Measurements from ENCODE around the gene RPS23. TPM values are rescaled to one million over a fixed set of nuclear protein-coding genes. Genes with fewer than 3 reads are reported as not detected.

Gene RPS23
- polyA plus RNA-seq, 1 experiment, result 2,222 TPM

DNA sequence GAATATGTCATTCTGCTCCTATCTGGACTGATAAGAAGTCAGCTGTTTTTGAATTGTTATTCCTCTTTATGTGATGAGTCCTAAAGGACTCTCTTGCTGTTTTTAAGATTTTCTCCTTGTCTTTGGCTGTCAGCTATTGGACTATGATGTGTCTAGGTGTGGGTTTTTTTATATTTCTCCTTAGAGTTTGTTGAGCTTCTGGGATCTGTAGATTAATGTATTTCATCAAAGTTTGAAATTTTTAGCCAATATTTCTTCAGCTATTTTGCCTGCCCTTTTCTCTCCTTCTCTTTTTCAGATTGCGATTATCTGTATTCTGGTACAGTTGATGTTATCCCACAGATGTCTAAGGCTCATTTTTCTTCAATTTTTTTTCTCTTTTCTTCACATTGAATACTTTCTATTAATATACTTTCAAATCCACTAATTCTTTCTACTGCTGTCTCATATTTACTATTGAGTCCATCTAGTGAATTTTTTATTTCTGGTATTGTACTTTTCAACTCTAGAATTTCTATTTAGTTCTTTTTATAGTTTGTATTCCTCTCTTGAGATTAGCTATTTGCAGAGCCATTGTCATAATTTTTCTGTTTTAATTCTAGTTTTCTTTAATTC lies 31.1 kb downstream of the RPS23 start:
- no peak overlapping the region for H3K4me3 ChIP-seq (ENCODE audit: low read depth, low read length)
- no peak for TF ChIP-seq CTCF (IDR thresholded peaks at IDR 0.05; ENCODE audit: insufficient read depth, low read depth, low read length)
- DNase-seq (ENCODE audit: low read depth), result no peak
- POLR2A ChIA-PET, result no interaction called here
- no peaks in the 10 kb centered on the region for H3K27me3 ChIP-seq (ENCODE audit: control insufficient read depth, insufficient read depth, low read length)
- CTCF ChIA-PET, result interaction anchor here (1.4 to 1.6 kb wide), 2 partner anchors 9 to 12 kb away, joined by 3 to 7 read pairs; no protein-coding TSS in a partner anchor
- no peaks in the 10 kb centered on the region for H3K36me3 ChIP-seq (ENCODE audit: control insufficient read depth, insufficient read depth, low read length)

GRCh38 chr5:82244854-82245635 lies 33.1 kb downstream of the RPS23 start:
- TF ChIP-seq CTCF (IDR thresholded peaks at IDR 0.05; ENCODE audit: insufficient read depth, low read depth, low read length), result no peak
- no peak overlapping the region for H3K4me3 ChIP-seq (ENCODE audit: low read depth, low read length)
- ChIA-PET CTCF (no interaction called here), POLR2A (no interaction called here)
- H3K36me3 ChIP-seq (ENCODE audit: control insufficient read depth, insufficient read depth, low read length), result no peaks in the 10 kb centered on the region
- H3K27me3 ChIP-seq (ENCODE audit: control insufficient read depth, insufficient read depth, low read length), result no peaks in the 10 kb centered on the region
- no peak for DNase-seq (ENCODE audit: low read depth)

DNA sequence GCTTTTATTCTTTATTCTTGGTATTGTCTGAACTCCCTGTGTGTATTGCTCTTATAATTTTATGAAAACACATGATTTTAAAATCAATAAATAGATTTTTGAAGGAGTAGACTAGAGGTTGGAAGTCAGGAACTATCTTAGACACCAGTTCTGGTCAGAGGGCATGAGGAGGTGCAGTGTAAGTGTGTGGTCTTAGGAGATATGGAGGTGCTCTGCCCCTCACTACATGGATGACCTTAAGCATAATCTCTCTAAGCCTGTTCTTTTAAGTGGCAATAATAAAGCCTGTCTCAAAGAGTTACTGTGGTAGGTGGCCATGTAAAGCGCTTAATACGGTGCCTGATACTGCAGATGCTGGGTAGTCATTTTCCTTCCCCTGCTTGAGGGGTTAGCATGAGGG lies 34.0 kb downstream of the RPS23 start:
- ChIA-PET POLR2A (no interaction called here), CTCF (interaction anchor here (1.2 to 1.5 kb wide), 2 partner anchors 15 to 16 kb away, joined by 3 to 6 read pairs; no protein-coding TSS in a partner anchor)
- no peak for TF ChIP-seq CTCF (IDR thresholded peaks at IDR 0.05; ENCODE audit: insufficient read depth, low read depth, low read length)
- H3K27me3 ChIP-seq (ENCODE audit: control insufficient read depth, insufficient read depth, low read length), result no peaks in the 10 kb centered on the region
- DNase-seq (ENCODE audit: low read depth), result no peak
- H3K4me3 ChIP-seq (ENCODE audit: low read depth, low read length), result no peak overlapping the region
- no peaks in the 10 kb centered on the region for H3K36me3 ChIP-seq (ENCODE audit: control insufficient read depth, insufficient read depth, low read length)

DNA sequence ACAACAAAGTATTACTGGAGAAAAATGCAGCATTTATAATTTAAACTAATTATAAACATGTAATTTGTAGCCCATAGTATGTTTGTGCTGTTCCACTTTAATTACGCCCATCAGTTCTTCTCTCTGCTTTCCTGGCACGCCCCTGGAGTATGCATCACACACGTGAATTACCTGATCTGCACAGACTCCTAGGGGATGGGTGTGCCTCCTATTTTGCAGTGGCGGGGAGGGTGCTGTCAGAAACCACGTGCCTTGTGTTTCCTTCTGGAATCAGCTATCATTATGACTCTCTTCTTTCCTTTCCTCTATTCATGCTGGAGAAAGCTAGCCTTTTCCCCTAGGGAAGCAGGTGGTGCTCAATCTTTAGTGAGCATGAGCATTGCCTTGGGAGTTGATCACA lies 43.3 kb downstream of the RPS23 start:
- H3K4me3 ChIP-seq (ENCODE audit: low read depth, low read length), result no peak overlapping the region
- no peaks in the 10 kb centered on the region for H3K36me3 ChIP-seq (ENCODE audit: control insufficient read depth, insufficient read depth, low read length)
- ChIA-PET CTCF (interaction anchor here (0.5 to 1.9 kb wide), 2 partner anchors 9 to 1692 kb away, joined by 3 to 11 read pairs; no protein-coding TSS in a partner anchor), POLR2A (no interaction called here)
- TF ChIP-seq CTCF (IDR thresholded peaks at IDR 0.05; ENCODE audit: insufficient read depth, low read depth, low read length), result no peak
- H3K27me3 ChIP-seq (ENCODE audit: control insufficient read depth, insufficient read depth, low read length), result no peaks in the 10 kb centered on the region
- DNase-seq (ENCODE audit: low read depth), result no peak

DNA sequence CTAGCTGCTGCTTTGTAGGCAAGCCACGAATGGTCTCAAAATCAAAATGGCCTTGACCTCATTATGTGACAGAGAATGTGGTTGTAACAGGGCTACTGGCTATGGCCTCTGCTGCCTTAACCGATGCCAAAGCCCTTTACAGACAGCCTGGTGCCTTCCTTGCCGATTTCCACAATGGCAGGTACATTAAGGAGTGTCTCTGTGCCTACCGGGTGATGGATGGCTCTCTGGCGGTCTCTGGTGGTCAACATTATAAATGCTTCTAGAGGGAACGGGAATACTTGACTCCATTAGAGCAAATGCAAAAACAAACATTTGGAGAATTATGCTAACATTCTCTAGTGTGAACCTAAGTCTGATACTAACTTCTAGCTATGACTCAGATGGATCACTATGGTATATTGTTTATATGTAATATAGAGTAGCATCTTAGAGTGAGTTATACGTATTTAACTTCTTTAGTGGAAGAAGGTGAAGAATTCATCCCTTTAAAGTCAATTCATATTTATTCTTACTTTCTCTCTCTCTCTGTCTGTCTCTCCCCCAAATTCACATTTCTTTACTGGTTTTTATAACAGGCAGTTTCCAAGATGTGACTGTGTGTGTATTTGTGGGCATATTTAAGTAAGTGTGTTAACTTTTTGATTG lies 52.5 kb downstream of the RPS23 start:
- CTCF ChIA-PET, result interaction anchor here (0.6 to 2.8 kb wide), 28 partner anchors 8 to 908 kb away, joined by 3 to 11 read pairs (median 4); no protein-coding TSS in a partner anchor
- DNase-seq (ENCODE audit: low read depth), result no peak
- POLR2A ChIA-PET, result no interaction called here
- no peaks in the 10 kb centered on the region for H3K27me3 ChIP-seq (ENCODE audit: control insufficient read depth, insufficient read depth, low read length)
- no peaks in the 10 kb centered on the region for H3K36me3 ChIP-seq (ENCODE audit: control insufficient read depth, insufficient read depth, low read length)
- TF ChIP-seq CTCF (IDR thresholded peaks at IDR 0.05; ENCODE audit: insufficient read depth, low read depth, low read length), result peak; percentile 79
- H3K4me3 ChIP-seq (ENCODE audit: low read depth, low read length), result no peak overlapping the region

Measured in BJ (cell line).